HTR-8/SVneo (cell line): ENCODE data around the gene TADA2B.

Source experiments
- DNase-seq: peaks from one replicate; pipeline ENCODE4 v3.0.0; 2011; ENCODE audit warnings: low spot score, mixed read lengths; ENCODE audit not compliant: insufficient read length
- FAIRE-seq: peaks from 2 replicates; lab custom pipeline; 2011; peaks lifted over from hg19 to GRCh38; lab: Jason Lieb, UNC

The TADA2B gene, protein sequence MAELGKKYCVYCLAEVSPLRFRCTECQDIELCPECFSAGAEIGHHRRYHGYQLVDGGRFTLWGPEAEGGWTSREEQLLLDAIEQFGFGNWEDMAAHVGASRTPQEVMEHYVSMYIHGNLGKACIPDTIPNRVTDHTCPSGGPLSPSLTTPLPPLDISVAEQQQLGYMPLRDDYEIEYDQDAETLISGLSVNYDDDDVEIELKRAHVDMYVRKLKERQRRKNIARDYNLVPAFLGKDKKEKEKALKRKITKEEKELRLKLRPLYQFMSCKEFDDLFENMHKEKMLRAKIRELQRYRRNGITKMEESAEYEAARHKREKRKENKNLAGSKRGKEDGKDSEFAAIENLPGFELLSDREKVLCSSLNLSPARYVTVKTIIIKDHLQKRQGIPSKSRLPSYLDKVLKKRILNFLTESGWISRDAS

DNA sequence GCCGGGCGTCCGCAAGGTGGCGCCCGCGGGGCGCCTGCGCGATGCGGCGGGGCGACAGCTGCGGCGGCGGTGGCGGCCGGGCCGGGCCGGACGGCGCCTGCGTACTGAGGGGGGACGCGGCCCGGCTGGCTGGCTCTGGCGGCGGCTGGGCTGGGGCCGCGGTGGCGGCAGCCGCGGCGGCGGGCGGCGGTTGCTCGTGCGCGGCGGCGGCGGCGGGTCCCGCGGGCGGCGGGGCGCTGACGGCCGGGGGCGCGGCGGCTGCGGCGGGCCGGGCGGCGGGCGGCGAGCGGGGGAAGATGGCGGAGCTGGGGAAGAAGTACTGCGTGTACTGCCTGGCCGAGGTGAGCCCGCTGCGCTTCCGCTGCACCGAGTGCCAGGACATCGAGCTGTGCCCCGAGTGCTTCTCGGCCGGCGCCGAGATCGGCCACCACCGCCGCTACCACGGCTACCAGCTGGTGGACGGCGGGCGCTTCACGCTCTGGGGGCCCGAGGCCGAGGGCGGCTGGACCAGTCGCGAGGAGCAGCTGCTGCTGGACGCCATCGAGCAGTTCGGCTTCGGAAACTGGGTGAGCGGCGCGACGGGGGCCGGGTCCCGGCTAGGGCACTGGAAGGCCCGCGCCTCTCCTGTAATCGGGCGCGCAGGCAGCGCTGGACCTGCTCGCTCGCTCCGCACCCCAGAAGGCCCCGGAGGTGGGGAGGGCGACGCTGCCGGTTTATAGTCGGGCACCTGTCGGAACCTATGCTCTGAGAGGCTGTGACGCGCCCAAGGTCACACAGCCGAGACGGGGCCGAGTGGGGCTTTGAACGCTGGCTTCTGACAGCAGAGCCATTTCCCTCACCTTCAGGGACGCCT, at the start of gene TADA2B:
TADA2B (plus strand) TSS at position 89 of the 853 bp plus-strand sequence; CDS start at position 297, 208 bp downstream.
- no peak for FAIRE-seq
- DNase-seq: no peak

DNA sequence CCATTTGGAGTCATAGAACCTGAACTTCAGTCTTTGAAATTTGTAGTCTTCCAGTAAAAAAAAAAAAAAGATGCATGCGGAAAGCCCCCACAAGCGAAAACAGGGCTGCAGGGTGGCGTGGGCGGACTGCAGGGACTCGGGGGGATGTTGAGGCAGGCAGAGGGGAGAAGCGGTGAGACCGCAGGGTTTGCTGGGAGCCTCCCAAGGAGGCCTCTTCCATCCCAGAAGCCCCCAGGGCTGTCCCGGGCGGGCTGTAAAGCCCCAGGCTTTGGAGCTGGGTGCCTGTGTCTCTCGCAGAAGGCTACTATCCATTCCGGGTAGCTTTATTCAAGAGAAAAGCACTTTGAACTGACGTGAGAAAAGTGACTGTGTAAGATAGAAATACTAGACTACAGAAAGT, 46.7 kb upstream of the TADA2B start:
- DNase-seq (no peak), FAIRE-seq (no peak)

DNA sequence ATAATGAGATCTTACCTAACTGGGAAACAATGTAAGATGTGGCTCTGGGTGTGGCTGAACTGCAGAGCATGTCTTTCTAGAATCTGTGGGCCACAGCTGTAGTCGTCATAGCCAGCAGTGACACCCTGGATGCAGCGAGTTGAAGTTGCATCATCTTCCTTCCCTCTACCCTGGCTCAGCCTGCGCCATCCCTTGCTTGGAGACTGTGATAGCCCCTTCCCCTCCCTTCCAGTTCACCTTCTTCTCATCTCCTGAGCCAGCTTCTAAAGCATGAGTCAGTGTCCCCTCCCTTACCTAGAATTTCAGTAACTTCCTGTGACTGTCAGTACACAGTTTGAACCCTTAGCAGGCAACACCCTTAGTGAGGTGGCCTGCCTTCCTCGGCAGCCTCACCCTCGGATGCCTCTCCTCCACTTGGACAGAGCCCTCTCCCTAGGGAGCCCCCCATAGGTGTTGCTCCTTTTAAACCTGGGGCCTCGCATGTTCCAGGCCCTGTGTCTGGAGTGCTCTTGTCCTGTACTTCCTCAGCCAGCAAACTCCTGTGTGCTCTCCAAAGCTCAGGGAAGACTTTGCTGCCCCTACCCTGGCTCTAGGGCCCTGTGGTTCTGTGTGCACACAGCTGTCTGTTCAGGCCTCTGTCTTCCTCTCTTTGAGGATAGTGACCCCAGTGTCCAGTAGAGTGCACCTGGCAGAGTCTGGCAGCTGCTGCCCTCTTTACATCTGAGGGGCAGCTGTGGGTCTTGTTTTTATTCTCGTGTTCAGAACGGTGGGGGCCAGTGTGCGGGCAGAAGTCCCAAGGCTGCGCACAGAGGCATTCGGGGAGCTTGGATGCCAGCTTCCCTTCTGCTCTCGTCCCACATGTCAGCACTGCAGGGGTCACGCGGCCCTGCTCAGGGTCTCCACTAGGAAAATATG, 43.7 kb upstream of the TADA2B start:
- DNase-seq (no peak), FAIRE-seq (no peak)

DNA sequence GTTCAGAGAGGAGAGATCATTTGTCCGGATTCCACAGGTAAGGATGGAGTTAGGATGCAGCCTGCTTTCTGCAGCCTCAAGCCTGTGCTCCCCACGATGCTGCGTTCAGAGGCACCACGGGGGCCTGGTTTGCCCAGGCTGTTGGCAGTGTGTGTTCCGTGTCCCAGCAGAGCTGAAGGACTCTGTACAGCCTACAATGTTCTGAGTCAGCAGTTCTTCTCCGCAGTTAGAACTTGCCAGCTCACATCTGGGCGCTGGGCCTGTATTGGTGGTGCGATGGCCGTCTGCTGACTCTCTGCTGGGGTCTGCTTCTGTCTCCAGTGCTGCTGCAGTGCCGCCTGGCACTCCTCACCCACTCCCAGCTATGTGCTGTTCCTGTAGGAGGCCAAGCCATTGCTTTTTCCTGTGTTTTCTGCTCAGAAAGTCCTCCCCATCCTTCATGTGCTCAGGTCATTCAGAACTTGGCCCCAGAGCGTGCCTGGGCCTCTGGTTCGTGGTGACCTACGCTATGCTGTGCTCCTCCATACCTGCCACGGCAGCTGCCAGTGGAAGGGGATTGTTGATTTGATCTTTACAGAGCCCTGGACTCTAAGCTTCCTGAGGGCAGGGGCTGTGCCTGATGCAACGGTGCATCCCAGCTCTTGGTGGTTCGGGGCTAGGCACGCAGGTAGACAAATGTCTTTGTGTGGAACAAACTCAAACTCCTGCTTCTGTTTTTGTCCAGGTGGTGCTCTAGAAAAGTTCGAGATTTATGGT, 42.6 kb upstream of the TADA2B start:
- FAIRE-seq (no peak), DNase-seq (no peak)

DNA sequence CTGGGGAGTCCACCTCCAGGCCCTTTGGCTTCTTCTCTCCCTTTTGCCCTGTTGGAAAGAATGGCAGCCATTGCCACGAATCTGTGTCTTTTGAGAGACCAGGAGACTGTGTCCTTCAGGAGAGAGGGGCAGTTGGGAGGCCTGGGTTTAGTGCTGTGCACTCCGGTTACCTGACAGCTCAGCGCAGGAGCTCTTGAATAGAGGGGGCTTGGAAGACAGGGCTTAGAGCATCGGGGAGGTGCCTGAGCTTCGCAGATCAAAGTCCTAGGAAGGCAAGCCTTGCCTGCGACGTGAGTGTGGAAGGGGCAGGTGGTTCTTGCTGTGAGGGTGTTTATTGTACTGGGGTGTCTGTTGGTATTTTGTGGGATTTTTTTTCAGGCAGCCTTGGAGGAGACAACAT, 41.9 kb upstream of the TADA2B start:
- FAIRE-seq: no peak

GRCh38 chr4:7002336-7002735, 40.8 kb upstream of the TADA2B start:
- no peak for FAIRE-seq

More for the DNA sequence above, 41.9 kb upstream of the TADA2B start:
- no peak for DNase-seq

GRCh38 chr4:7003176-7003878, 39.8 kb upstream of the TADA2B start:
- DNase-seq (no peak), FAIRE-seq (no peak)

More at GRCh38 chr4:7002336-7002735, 40.8 kb upstream of the TADA2B start:
- DNase-seq: no peak

GRCh38 chr4:7003879-7004240, 39.3 kb upstream of the TADA2B start:
- DNase-seq (no peak), FAIRE-seq (no peak)

DNA sequence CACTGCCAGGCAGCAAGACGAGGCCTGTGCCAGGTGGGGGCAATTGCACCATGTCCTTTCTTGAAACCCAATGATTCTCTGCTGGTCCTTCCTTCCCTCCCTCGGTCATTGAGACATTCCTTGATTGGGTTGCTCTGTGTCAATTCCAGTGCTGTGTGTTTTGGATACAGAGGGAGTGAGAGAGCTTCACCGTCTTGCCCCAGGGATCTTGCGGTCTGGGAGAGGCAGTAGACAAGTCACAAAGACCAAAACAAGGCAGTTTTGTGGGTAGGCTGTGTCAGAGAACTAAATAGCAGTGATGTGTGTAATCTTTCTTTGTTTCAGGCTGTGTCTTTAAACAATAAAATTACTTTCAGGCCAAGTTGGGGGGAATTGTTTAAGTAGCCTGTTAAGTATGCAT, 38.8 kb upstream of the TADA2B start:
- FAIRE-seq (no peak), DNase-seq (no peak)

DNA sequence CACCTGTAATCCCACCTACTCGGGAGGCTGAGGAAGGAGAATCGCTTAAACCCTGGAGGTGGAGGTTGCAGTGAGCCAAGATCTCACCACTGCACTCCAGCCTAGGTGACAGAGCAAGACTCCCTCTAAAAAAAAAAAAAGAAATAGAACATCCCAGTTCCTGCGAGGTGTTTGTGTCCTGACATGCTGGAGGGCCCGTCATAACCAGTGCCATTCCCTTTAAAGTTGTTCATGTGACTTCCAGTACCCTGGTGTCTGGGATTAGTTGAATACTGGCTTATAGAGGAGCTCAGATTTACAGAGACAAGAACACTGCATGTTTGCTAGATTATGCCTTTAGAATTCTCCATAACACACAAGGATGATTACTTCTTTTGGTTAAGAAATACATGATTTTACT, 37.6 kb upstream of the TADA2B start:
- FAIRE-seq: no peak
- no peak for DNase-seq

DNA sequence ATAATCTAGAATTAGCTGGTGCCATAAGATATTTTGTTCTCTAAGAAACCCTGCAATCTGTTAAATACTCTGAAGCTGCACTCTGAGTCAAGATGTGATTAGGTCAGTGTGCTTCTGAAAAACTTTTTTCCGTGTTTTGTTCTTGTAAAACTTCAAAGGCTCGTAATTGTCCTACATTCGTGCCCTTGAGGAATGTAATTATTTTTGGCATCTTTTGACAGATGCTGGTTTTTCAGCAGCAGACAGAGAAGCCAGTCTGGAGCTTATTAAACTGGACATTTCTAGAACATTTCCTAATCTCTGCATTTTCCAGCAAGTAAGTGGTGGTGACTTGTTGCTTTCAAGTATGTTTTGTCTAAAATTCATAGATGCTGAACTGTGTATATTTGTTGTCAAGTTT, 36.8 kb upstream of the TADA2B start:
- FAIRE-seq (no peak), DNase-seq (no peak)

GRCh38 chr4:7007142-7007907, 35.8 kb upstream of the TADA2B start:
- FAIRE-seq (no peak), DNase-seq (no peak)

GRCh38 chr4:7007944-7008343, 35.2 kb upstream of the TADA2B start:
- no peak for FAIRE-seq
- DNase-seq: no peak

GRCh38 chr4:7009564-7009963, 33.6 kb upstream of the TADA2B start:
- DNase-seq: no peak
- FAIRE-seq: no peak

DNA sequence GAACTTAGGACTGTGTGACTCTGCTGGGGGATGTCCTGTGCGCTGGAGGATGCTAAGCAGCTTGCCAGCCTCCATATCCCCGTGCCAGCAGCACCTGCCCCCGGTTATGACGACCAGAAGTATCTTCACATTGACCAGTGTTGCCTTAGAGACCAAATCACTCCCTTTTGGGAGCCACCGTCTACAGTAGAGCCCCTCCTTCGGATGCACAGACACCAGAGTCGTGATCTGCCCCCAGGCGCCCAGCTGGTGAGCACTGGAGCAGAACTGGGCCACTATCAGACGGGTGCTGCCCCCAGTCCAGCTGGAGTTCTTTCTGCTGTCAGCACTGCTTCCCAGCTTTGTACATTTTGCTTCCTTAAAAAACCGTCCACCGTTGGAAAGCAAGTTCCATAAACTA, 30.0 kb upstream of the TADA2B start:
- FAIRE-seq (no peak), DNase-seq (no peak)

DNA sequence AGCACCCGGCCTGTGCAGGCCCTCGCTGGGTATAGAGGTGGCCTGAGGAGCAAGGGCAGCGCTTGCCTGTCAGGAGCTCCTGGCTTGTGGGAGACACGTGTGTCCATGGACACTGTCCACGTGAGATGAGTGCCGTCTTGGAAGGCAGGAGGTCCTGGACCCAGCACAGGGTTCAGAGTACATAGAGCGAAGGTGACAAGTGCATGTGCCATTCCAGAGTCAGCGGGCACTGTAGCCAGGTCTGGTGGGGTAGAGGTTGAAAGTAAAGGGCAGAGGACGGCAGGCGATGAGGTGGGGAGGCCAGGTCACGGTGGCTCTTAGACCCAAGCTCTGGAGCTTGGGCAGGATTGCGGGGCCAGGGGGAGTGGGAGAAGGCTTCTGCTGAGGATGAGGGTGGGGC, 28.4 kb upstream of the TADA2B start:
- no peak for DNase-seq
- no peak for FAIRE-seq

- DNase-seq (no peak), FAIRE-seq (no peak)
Measured at GRCh38 chr4:7015383-7016035, 27.7 kb upstream of the TADA2B start.

- FAIRE-seq: no peak
- DNase-seq: no peak
Measured at GRCh38 chr4:7016086-7016485, 27.1 kb upstream of the TADA2B start.
